GM23248 (cell line): ENCODE data around the gene BOLL.

Experiments used
- EZH2 ChIP-seq: fragments of 200-600 bp; sonication (generic); IDR thresholded peaks from 2 replicates; pipeline ENCODE4 v1.6.1; 2018; ENCODE audit warnings: antibody characterized with exemption, mild to moderate bottlenecking; ENCODE audit not compliant: insufficient read depth, poor library complexity, severe bottlenecking
- EZH2phosphoT487 ChIP-seq: fragments of 200-600 bp; sonication (generic); IDR thresholded peaks from 2 replicates; pipeline ENCODE4 v1.6.1; 2018; ENCODE audit warnings: antibody characterized with exemption, moderate library complexity, mild to moderate bottlenecking, low read depth; ENCODE audit not compliant: insufficient read depth

DNA sequence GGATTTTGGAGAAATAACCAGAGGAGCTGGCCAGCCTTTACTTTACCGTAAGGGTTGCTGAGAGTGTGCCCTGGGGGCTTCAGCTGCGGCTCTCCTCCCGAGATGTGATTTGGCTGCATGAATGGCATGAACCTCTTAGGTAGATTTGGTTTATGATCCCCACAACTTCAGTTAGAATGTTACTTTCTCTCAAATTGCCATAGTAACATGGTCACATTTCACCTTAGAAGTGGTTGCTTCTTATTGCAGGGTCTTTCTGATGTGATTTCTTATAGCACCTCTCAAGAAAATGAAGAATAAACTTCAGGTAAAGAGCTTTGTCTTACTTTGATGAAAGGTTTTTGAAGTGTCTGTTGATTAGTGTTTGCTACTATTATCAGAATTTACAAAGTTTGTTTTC lies 24.9 kb upstream of the BOLL start:
- TF ChIP-seq EZH2 (no peak), EZH2phosphoT487 (no peak)
